Immature natural killer cell (primary cell): ENCODE data around the gene DNAJC11. TPM values are rescaled to one million over a fixed set of nuclear protein-coding genes. Genes with fewer than 3 reads are reported as not detected.
"Not testable (repeated sequence)": the region's sequence is repeated elsewhere in the genome, so short reads cannot be mapped to it uniquely, and the experiment has no call there.

Experiments
- DNase-seq, 3 donors: peaks; one replicate each; pipeline ENCODE4 v3.0.0; 2022; ENCODE audit warnings: mixed read lengths in 1 of 3
- H3K27ac Mint-ChIP-seq, 6 donors: one replicate each; pipeline ENCODE4 v1.8.0; 2020; ENCODE audit warnings: mixed read lengths in 6 of 6, mild to moderate bottlenecking in 5 of 6, inconsistent platforms in 4 of 6, moderate library complexity in 3 of 6
- H3K27me3 Mint-ChIP-seq, 3 donors: one replicate each; pipeline ENCODE4 v1.8.0; 2020 to 2021; ENCODE audit warnings: low read depth in 3 of 3, mild to moderate bottlenecking in 3 of 3, mixed read lengths in 3 of 3, moderate library complexity in 3 of 3, inconsistent platforms in 1 of 3
- H3K36me3 Mint-ChIP-seq, 3 donors: one replicate each; pipeline ENCODE4 v1.8.0; 2020; ENCODE audit warnings: mixed read lengths in 3 of 3, inconsistent platforms in 2 of 3, mild to moderate bottlenecking in 2 of 3
- H3K4me1 Mint-ChIP-seq, 2 donors: one replicate each; pipeline ENCODE4 v1.8.0; 2020; ENCODE audit warnings: inconsistent platforms in 2 of 2, mild to moderate bottlenecking in 2 of 2, mixed read lengths in 2 of 2, moderate library complexity in 1 of 2
- H3K4me3 Mint-ChIP-seq, 5 donors: one replicate each; pipeline ENCODE4 v1.8.0; 2020; ENCODE audit warnings: mild to moderate bottlenecking in 5 of 5, mixed read lengths in 5 of 5, inconsistent platforms in 3 of 5, moderate library complexity in 3 of 5
- H3K9me3 Mint-ChIP-seq, 6 donors: one replicate each; pipeline ENCODE4 v1.8.0; 2020; ENCODE audit warnings: mild to moderate bottlenecking in 6 of 6, mixed read lengths in 6 of 6, inconsistent platforms in 4 of 6, moderate library complexity in 3 of 6
- polyA plus RNA-seq, 3 donors: library from polyadenylated mRNA; unstranded; fragments of 300-500 nt; fragmentation: Illumina TruSeq; gene quantifications; one replicate each; pipeline ENCODE4 v1.2.3, GENCODE V29; 2021

DNAJC11 gene
- polyA plus RNA-seq, 3 donors from 2014 or later = 9.6 to 22.6 (median 13.5) TPM

- Mint-ChIP-seq H3K27ac (no peak overlapping the region), H3K9me3 (no peaks in the 10 kb centered on the region), H3K36me3 (peaks cover 3 to 14% (median 4%) of the 10 kb centered on the region in 3 donors), H3K4me3 (no peak overlapping the region), H3K4me1 (peaks cover 0 to 14% of the 10 kb centered on the region in 2 donors), H3K27me3 (no peaks in the 10 kb centered on the region)
- DNase-seq = no peak
Measured at GRCh38 chr1:6657138-6657537, 44.5 kb downstream of the DNAJC11 start.

GRCh38 chr1:6653436-6654290, 48.0 kb downstream of the DNAJC11 start:
- Mint-ChIP-seq H3K27ac (no peak overlapping the region), H3K36me3 (peaks cover 3 to 21% (median 4%) of the 10 kb centered on the region in 3 donors)

GRCh38 chr1:6652986-6653385, 48.6 kb downstream of the DNAJC11 start:
- no peaks in the 10 kb centered on the region for H3K4me1 Mint-ChIP-seq
- H3K27me3 Mint-ChIP-seq = no peaks in the 10 kb centered on the region
- no peak overlapping the region for H3K4me3 Mint-ChIP-seq
- H3K9me3 Mint-ChIP-seq = no peaks in the 10 kb centered on the region
- H3K27ac Mint-ChIP-seq = no peak overlapping the region
- no peak for DNase-seq
- peaks cover 3 to 17% (median 4%) of the 10 kb centered on the region in 3 donors for H3K36me3 Mint-ChIP-seq

More at GRCh38 chr1:6653436-6654290, 48.0 kb downstream of the DNAJC11 start:
- Mint-ChIP-seq H3K27me3 (no peaks in the 10 kb centered on the region), H3K4me1 (no peaks in the 10 kb centered on the region), H3K4me3 (no peak overlapping the region), H3K9me3 (no peaks in the 10 kb centered on the region)
- no peak for DNase-seq

GRCh38 chr1:6651909-6652308, 49.7 kb downstream of the DNAJC11 start:
- no peaks in the 10 kb centered on the region for H3K9me3 Mint-ChIP-seq
- DNase-seq = no peak
- H3K4me1 Mint-ChIP-seq = no peaks in the 10 kb centered on the region
- no peaks in the 10 kb centered on the region for H3K27me3 Mint-ChIP-seq
- H3K36me3 Mint-ChIP-seq = peaks cover 3 to 16% (median 4%) of the 10 kb centered on the region in 3 donors
- H3K4me3 Mint-ChIP-seq = no peak overlapping the region
- no peak overlapping the region for H3K27ac Mint-ChIP-seq

- H3K36me3 Mint-ChIP-seq = peaks cover 3 to 10% (median 10%) of the 10 kb centered on the region in 3 donors
- H3K4me3 Mint-ChIP-seq = no peak overlapping the region
Measured at GRCh38 chr1:6648556-6648955, 53.1 kb downstream of the DNAJC11 start.

GRCh38 chr1:6646499-6647148, 55.0 kb downstream of the DNAJC11 start:
- Mint-ChIP-seq H3K27ac (no peak overlapping the region), H3K4me3 (no peak overlapping the region), H3K4me1 (peaks cover 0 to 2% of the 10 kb centered on the region in 2 donors), H3K36me3 (peaks cover 10 to 21% (median 16%) of the 10 kb centered on the region in 3 donors), H3K9me3 (no peaks in the 10 kb centered on the region), H3K27me3 (no peaks in the 10 kb centered on the region)
- peak; percentile 34 to 46 (median 40) for DNase-seq

More at GRCh38 chr1:6648556-6648955, 53.1 kb downstream of the DNAJC11 start:
- DNase-seq = no peak
- H3K27ac Mint-ChIP-seq = no peak overlapping the region
- H3K27me3 Mint-ChIP-seq = no peaks in the 10 kb centered on the region
- no peaks in the 10 kb centered on the region for H3K9me3 Mint-ChIP-seq
- H3K4me1 Mint-ChIP-seq = peaks cover 0 to 2% of the 10 kb centered on the region in 2 donors

- H3K36me3 Mint-ChIP-seq = peaks cover 7 to 19% (median 16%) of the 10 kb centered on the region in 3 donors
- no peak overlapping the region for H3K4me3 Mint-ChIP-seq
- DNase-seq = no peak
- no peaks in the 10 kb centered on the region for H3K9me3 Mint-ChIP-seq
- H3K27me3 Mint-ChIP-seq = peaks cover 0 to 2% (median 0%) of the 10 kb centered on the region in 3 donors
- H3K4me1 Mint-ChIP-seq = peaks cover 0 to 2% of the 10 kb centered on the region in 2 donors
- no peak overlapping the region for H3K27ac Mint-ChIP-seq
Measured at GRCh38 chr1:6645018-6645417, 56.6 kb downstream of the DNAJC11 start.

- not testable (repeated sequence) for DNase-seq, H3K4me3 Mint-ChIP-seq, H3K9me3 Mint-ChIP-seq, H3K27me3 Mint-ChIP-seq, H3K4me1 Mint-ChIP-seq, H3K27ac Mint-ChIP-seq
- peaks cover 7 to 24% (median 20%) of the 10 kb centered on the region in 3 donors for H3K36me3 Mint-ChIP-seq
Measured at GRCh38 chr1:6640867-6641266, 60.7 kb downstream of the DNAJC11 start.

GRCh38 chr1:6638226-6638625, 63.4 kb downstream of the DNAJC11 start:
- Mint-ChIP-seq H3K36me3 (peaks cover 7 to 24% (median 17%) of the 10 kb centered on the region in 3 donors), H3K4me1 (no peaks in the 10 kb centered on the region), H3K4me3 (no peak overlapping the region), H3K27me3 (peaks cover 0 to 2% (median 0%) of the 10 kb centered on the region in 3 donors), H3K9me3 (no peaks in the 10 kb centered on the region), H3K27ac (no peak overlapping the region)
- no peak for DNase-seq

- H3K27ac Mint-ChIP-seq = no peak overlapping the region
- no peaks in the 10 kb centered on the region for H3K9me3 Mint-ChIP-seq
- H3K36me3 Mint-ChIP-seq = peaks cover 5 to 21% (median 14%) of the 10 kb centered on the region in 3 donors
- H3K4me1 Mint-ChIP-seq = no peaks in the 10 kb centered on the region
- peaks cover 0 to 2% (median 0%) of the 10 kb centered on the region in 3 donors for H3K27me3 Mint-ChIP-seq
- H3K4me3 Mint-ChIP-seq = no peak overlapping the region
- DNase-seq = no peak
Measured at GRCh38 chr1:6637770-6638169, 63.8 kb downstream of the DNAJC11 start.

- not testable (repeated sequence) for H3K4me3 Mint-ChIP-seq, DNase-seq, H3K27me3 Mint-ChIP-seq, H3K9me3 Mint-ChIP-seq, H3K4me1 Mint-ChIP-seq, H3K27ac Mint-ChIP-seq
- peaks cover 0 to 11% (median 7%) of the 10 kb centered on the region in 3 donors for H3K36me3 Mint-ChIP-seq
Measured at GRCh38 chr1:6636778-6637177, 64.8 kb downstream of the DNAJC11 start.

GRCh38 chr1:6635910-6636760, 65.5 kb downstream of the DNAJC11 start:
- Mint-ChIP-seq H3K4me1 (no peaks in the 10 kb centered on the region), H3K36me3 (peaks cover 0 to 7% (median 6%) of the 10 kb centered on the region in 3 donors), H3K4me3 (no peak overlapping the region), H3K27ac (peak overlapping the region in 1 of 6 donors; percentile 39), H3K27me3 (peaks cover 0 to 2% (median 0%) of the 10 kb centered on the region in 3 donors), H3K9me3 (no peaks in the 10 kb centered on the region)
- DNase-seq = no peak

GRCh38 chr1:6635161-6635909, 66.3 kb downstream of the DNAJC11 start:
- no peak for DNase-seq
- H3K9me3 Mint-ChIP-seq = no peaks in the 10 kb centered on the region
- H3K27ac Mint-ChIP-seq = no peak overlapping the region
- H3K27me3 Mint-ChIP-seq = no peaks in the 10 kb centered on the region
- H3K4me3 Mint-ChIP-seq = no peak overlapping the region
- H3K36me3 Mint-ChIP-seq = peaks cover 0 to 7% (median 6%) of the 10 kb centered on the region in 3 donors
- no peaks in the 10 kb centered on the region for H3K4me1 Mint-ChIP-seq
